Measurements from ENCODE around the gene VGLL1. TPM values are rescaled to one million over a fixed set of nuclear protein-coding genes. Genes with fewer than 3 reads are reported as not detected.

Gene VGLL1
- total and polyA plus RNA-seq, 2 donors from 2014 or later: 2.2 to 5.5 TPM

DNA sequence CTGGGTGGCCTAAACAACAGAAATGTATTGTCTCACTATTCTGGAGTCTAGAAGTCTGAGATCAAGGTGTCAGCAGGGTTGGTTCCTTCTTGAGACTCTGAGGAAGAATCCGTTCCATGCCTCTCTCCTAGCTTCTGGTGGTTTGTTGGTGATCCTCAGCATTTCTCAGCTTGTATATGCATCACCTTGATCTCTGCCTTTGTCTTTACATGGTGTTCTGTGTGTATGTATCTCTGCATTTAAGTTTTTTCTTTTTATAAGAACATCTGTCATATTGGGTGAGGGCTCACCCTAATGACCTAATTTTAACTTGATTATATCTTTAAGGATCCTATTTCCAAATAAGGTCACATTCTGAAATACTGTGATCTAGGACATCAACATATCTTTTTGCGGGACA lies 65.3 kb downstream of the VGLL1 start:
- Histone ChIP-seq H3K9ac (ENCODE audit: low read length in 3 of 3) (no peak overlapping the region), H3K27me3 (ENCODE audit: control insufficient read depth, insufficient read depth, low read length) (no peaks in the 10 kb centered on the region), H3K4me1 (ENCODE audit: control insufficient read depth in 2 of 3, insufficient read depth in 2 of 3, low read depth in 1 of 3, low read length in 3 of 3) (no peaks in the 10 kb centered on the region), H3K4me3 (ENCODE audit: low read length in 3 of 3) (no peak overlapping the region), H3K36me3 (ENCODE audit: control insufficient read depth in 2 of 3, insufficient read depth in 3 of 3, low read length in 3 of 3) (no peaks in the 10 kb centered on the region), H3K27ac (ENCODE audit: low read depth in 2 of 2, low read length in 2 of 2) (no peak overlapping the region), H3K9me3 (ENCODE audit: control insufficient read depth in 2 of 3, insufficient read depth in 1 of 3, low read length in 3 of 3) (no peaks in the 10 kb centered on the region)
- DNase-seq (no peak), FAIRE-seq (no peak)
- TF ChIP-seq, protein P1, sequence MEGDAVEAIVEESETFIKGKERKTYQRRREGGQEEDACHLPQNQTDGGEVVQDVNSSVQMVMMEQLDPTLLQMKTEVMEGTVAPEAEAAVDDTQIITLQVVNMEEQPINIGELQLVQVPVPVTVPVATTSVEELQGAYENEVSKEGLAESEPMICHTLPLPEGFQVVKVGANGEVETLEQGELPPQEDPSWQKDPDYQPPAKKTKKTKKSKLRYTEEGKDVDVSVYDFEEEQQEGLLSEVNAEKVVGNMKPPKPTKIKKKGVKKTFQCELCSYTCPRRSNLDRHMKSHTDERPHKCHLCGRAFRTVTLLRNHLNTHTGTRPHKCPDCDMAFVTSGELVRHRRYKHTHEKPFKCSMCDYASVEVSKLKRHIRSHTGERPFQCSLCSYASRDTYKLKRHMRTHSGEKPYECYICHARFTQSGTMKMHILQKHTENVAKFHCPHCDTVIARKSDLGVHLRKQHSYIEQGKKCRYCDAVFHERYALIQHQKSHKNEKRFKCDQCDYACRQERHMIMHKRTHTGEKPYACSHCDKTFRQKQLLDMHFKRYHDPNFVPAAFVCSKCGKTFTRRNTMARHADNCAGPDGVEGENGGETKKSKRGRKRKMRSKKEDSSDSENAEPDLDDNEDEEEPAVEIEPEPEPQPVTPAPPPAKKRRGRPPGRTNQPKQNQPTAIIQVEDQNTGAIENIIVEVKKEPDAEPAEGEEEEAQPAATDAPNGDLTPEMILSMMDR (IDR thresholded peaks at IDR 0.05; ENCODE audit: borderline replicate concordance, extremely low read depth, insufficient read depth): no peak
- intact Hi-C loops (cut with DNase I): no loop called here

DNA sequence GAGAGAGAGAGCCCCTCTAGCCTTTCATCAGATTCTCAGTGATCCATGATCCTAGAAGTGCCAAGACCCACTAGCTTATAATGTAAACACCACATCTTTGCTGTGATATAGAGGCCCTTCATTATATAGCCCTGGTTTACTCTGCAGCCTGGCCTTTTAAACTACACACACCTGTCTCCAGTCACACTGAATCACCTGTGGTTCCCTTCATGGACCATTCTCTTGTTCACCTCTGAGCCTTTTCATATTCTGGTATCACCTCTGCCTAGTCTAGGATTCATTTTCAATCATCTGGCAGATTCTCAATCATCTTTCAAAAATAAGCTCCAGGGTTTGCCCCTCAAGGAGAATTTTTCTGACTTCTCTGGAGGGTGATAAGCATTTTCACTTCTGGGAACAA lies 65.9 kb downstream of the VGLL1 start:
- no peak overlapping the region for H3K27ac ChIP-seq (ENCODE audit: low read depth in 2 of 2, low read length in 2 of 2)
- H3K36me3 ChIP-seq (ENCODE audit: control insufficient read depth in 2 of 3, insufficient read depth in 3 of 3, low read length in 3 of 3): no peaks in the 10 kb centered on the region
- TF ChIP-seq, protein P1 (IDR thresholded peaks at IDR 0.05; ENCODE audit: borderline replicate concordance, extremely low read depth, insufficient read depth): no peak
- H3K9ac ChIP-seq (ENCODE audit: low read length in 3 of 3): no peak overlapping the region
- H3K27me3 ChIP-seq (ENCODE audit: control insufficient read depth, insufficient read depth, low read length): no peaks in the 10 kb centered on the region
- no peaks in the 10 kb centered on the region for H3K9me3 ChIP-seq (ENCODE audit: control insufficient read depth in 2 of 3, insufficient read depth in 1 of 3, low read length in 3 of 3)
- H3K4me3 ChIP-seq (ENCODE audit: low read length in 3 of 3): no peak overlapping the region
- no peak for DNase-seq
- H3K4me1 ChIP-seq (ENCODE audit: control insufficient read depth in 2 of 3, insufficient read depth in 2 of 3, low read depth in 1 of 3, low read length in 3 of 3): no peaks in the 10 kb centered on the region
- no peak for FAIRE-seq
- intact Hi-C loops (cut with DNase I): no loop called here

DNA sequence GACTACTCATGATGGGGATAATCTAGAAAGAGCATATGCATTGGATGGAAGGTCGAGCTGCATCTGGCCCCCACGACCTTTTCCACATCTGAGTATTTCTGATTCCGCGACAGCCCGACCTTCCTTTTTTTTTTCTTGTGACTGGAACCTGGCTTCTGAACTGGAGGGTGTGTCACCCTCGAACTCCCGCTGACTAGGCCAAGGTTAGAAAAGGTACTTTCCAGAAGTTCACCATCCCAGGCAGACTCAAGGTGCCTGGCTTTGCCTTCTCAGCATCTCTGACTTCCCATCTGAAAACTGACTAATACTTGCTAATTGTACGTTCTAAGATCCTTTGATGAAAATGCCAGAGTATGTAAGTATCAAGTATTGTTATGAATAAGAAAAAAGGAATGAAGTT lies 66.6 kb downstream of the VGLL1 start:
- Histone ChIP-seq H3K36me3 (ENCODE audit: control insufficient read depth in 2 of 3, insufficient read depth in 3 of 3, low read length in 3 of 3) (no peaks in the 10 kb centered on the region), H3K9ac (ENCODE audit: low read length in 3 of 3) (no peak overlapping the region), H3K9me3 (ENCODE audit: control insufficient read depth in 2 of 3, insufficient read depth in 1 of 3, low read length in 3 of 3) (no peaks in the 10 kb centered on the region), H3K4me1 (ENCODE audit: control insufficient read depth in 2 of 3, insufficient read depth in 2 of 3, low read depth in 1 of 3, low read length in 3 of 3) (no peaks in the 10 kb centered on the region), H3K27ac (ENCODE audit: low read depth in 2 of 2, low read length in 2 of 2) (no peak overlapping the region), H3K27me3 (ENCODE audit: control insufficient read depth, insufficient read depth, low read length) (no peaks in the 10 kb centered on the region), H3K4me3 (ENCODE audit: low read length in 3 of 3) (no peak overlapping the region)
- intact Hi-C loops (cut with DNase I): no loop called here
- TF ChIP-seq, protein P1 (IDR thresholded peaks at IDR 0.05; ENCODE audit: borderline replicate concordance, extremely low read depth, insufficient read depth): no peak
- DNase-seq (no peak), FAIRE-seq (no peak)

DNA sequence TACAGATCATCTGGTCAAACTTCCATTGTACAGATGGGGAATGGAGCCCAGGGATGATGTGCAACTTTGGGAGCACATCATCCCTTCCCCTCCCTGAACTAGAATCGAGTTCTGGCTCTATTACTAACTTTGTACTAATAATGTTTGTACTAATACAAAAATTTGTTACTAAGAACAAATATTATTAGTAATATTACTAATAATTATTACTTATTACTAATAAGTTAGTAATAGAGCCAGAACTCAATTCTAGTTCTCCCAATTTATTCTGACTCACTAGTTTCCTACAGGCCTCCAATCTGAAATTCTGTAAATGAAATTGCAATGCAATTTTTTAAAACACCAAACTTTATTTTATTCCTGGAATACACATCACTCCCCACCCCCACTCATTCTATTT lies 68.0 kb downstream of the VGLL1 start:
- no peaks in the 10 kb centered on the region for H3K9me3 ChIP-seq (ENCODE audit: control insufficient read depth in 2 of 3, insufficient read depth in 1 of 3, low read length in 3 of 3)
- intact Hi-C loops (cut with DNase I): no loop called here
- H3K36me3 ChIP-seq (ENCODE audit: control insufficient read depth in 2 of 3, insufficient read depth in 3 of 3, low read length in 3 of 3): no peaks in the 10 kb centered on the region
- no peak overlapping the region for H3K27ac ChIP-seq (ENCODE audit: low read depth in 2 of 2, low read length in 2 of 2)
- DNase-seq: no peak
- no peak overlapping the region for H3K9ac ChIP-seq (ENCODE audit: low read length in 3 of 3)
- no peak overlapping the region for H3K4me3 ChIP-seq (ENCODE audit: low read length in 3 of 3)
- H3K27me3 ChIP-seq (ENCODE audit: control insufficient read depth, insufficient read depth, low read length): no peaks in the 10 kb centered on the region
- TF ChIP-seq, protein P1 (IDR thresholded peaks at IDR 0.05; ENCODE audit: borderline replicate concordance, extremely low read depth, insufficient read depth): no peak
- no peaks in the 10 kb centered on the region for H3K4me1 ChIP-seq (ENCODE audit: control insufficient read depth in 2 of 3, insufficient read depth in 2 of 3, low read depth in 1 of 3, low read length in 3 of 3)
- peak; percentile 54 for FAIRE-seq
